Spleen (tissue), 11 donors: Measurements from ENCODE around the gene DNAAF9. TPM values are rescaled to one million over a fixed set of nuclear protein-coding genes. Genes with fewer than 3 reads are reported as not detected.

Experiments
- DNase-seq: peaks from one replicate; pipeline ENCODE4 v3.0.0-alpha.2; 2020
- H3K27ac ChIP-seq, 8 donors: fragments of 200-600 bp; sonication (generic) in 7 of 8; 1 replicate in 4 of 8; 2 replicates in 4 of 8; pipeline versions ENCODE4 v1.5.0 to v1.8.0; 2016 to 2021; ENCODE audit warnings: inconsistent platforms in 4 of 8, mild to moderate bottlenecking in 4 of 8, moderate library complexity in 1 of 8
- H3K27me3 ChIP-seq, 7 donors: fragments of 200-600 bp; sonication (generic) in 6 of 7; replicated peaks in 1 of 7; 1 replicate in 4 of 7; 2 replicates in 3 of 7; pipeline versions ENCODE4 v1.5.0 to v1.8.0; 2016 to 2021; ENCODE audit warnings: inconsistent platforms in 3 of 7, mild to moderate bottlenecking in 1 of 7
- H3K36me3 ChIP-seq, 6 donors: fragments of 200-600 bp; sonication (generic) in 5 of 6; 1 replicate in 4 of 6; 2 replicates in 2 of 6; pipeline versions ENCODE4 v1.5.0 to v1.8.0; 2016 to 2021; ENCODE audit warnings: inconsistent platforms in 2 of 6
- H3K4me1 ChIP-seq, 6 donors: fragments of 200-600 bp; sonication (generic) in 5 of 6; 1 replicate in 3 of 6; 2 replicates in 3 of 6; pipeline versions ENCODE4 v1.5.0 to v1.8.0; 2016 to 2021; ENCODE audit warnings: inconsistent platforms in 3 of 6
- H3K4me3 ChIP-seq, 8 donors: fragments of 200-600 bp; sonication (generic) in 7 of 8; 1 replicate in 4 of 8; 2 replicates in 4 of 8; pipeline versions ENCODE4 v1.5.0 to v1.8.0; 2016 to 2021; ENCODE audit warnings: inconsistent platforms in 4 of 8, mild to moderate bottlenecking in 4 of 8, moderate library complexity in 2 of 8
- H3K9me3 ChIP-seq, 8 donors: fragments of 200-600 bp; sonication (generic) in 7 of 8; 1 replicate in 4 of 8; 2 replicates in 4 of 8; pipeline versions ENCODE4 v1.5.0 to v1.8.0; 2016 to 2021; ENCODE audit warnings: inconsistent platforms in 4 of 8
- POLR2A ChIP-seq, 3 donors: fragments of 450-650 bp; IDR thresholded peaks; one replicate each; pipeline ENCODE4 v1.5.1; 2017; ENCODE audit warnings: antibody characterized with exemption in 3 of 3, mild to moderate bottlenecking in 1 of 3
- POLR2AphosphoS5 ChIP-seq, 3 donors: sonication (generic); formaldehyde crosslinking; IDR thresholded peaks; one replicate each; pipeline ENCODE4 v1.5.1; 2017; ENCODE audit warnings: antibody characterized with exemption in 3 of 3
- WGBS, 5 donors: extraction: QIAGEN DNeasy Blood & Tissue Kit in 3 of 5; methylation state at CpG; one replicate each; pipeline versions ENCODE4 v1.1.5 to v1.1.7; 2013 to 2018; 5-methylcytosine and 5-hydroxymethylcytosine counted together
- intact Hi-C: fragments of 100-400 bp; cut with DNase I; formaldehyde crosslinking; loops from one replicate; pipeline ENCODE4 v1.15.0; 2023; ENCODE audit warnings: low total_unique reads
- polyA plus RNA-seq, 3 donors: library from polyadenylated mRNA; stranded (reverse); fragments of 200-250 nt; gene quantifications; one replicate each; pipeline ENCODE4 v1.2.1, GENCODE V29; 2013
- small RNA-seq, 4 donors: library from RNA; depleted of rRNA; stranded (forward); fragments of <200 nt; gene quantifications; one replicate each; pipeline ENCODE3, GENCODE V24; 2016
- total RNA-seq, 7 donors: library from RNA; depleted of rRNA in 3 of 7; stranded (reverse); fragments of >200 nt in 3 of 7; fragmentation: NEBNext Ultra II Directional in 4 of 7; extraction: Animal tissue kit (Norgen Biotek cat#: 25700) in 4 of 7; gene quantifications; one replicate each; pipeline versions ENCODE4 v1.1.0 to v1.2.1, GENCODE V29; 2016 to 2021
- TF ChIP-seq, protein P1 (sequence below), 11 experiments: fragments of 200-600 bp in 7 of 11; fragments of 450-650 bp in 4 of 11; sonication (generic) in 4 of 11; IDR thresholded peaks in 8 of 11; conservative IDR thresholded peaks in 3 of 11; 1 replicate in 7 of 11; 2 replicates in 4 of 11; pipeline versions ENCODE4 v1.4.0 to v1.8.0; 2016 to 2021; ENCODE audit warnings: antibody characterized with exemption in 11 of 11, inconsistent platforms in 4 of 11, mild to moderate bottlenecking in 1 of 11
- donor health status: healthy with polysubstance abuse.
- donor health status: DM: no; HTN: no; CAD: no; lungs with moderate emphysema.
- donor health status: DM: no; HTN: no; CAD: no.
- donor health status: Bipolar disorder and iron deficiency.
- donor health status: healthy.
- donor health status: DM: no; HTN: no; CAD: no.
- donor health status: DM: yes; HTN: yes; CAD: no.

DNAAF9 gene
- total and polyA plus RNA-seq, 10 donors, result 1.8 to 21.4 (median 16.4) TPM

DNA sequence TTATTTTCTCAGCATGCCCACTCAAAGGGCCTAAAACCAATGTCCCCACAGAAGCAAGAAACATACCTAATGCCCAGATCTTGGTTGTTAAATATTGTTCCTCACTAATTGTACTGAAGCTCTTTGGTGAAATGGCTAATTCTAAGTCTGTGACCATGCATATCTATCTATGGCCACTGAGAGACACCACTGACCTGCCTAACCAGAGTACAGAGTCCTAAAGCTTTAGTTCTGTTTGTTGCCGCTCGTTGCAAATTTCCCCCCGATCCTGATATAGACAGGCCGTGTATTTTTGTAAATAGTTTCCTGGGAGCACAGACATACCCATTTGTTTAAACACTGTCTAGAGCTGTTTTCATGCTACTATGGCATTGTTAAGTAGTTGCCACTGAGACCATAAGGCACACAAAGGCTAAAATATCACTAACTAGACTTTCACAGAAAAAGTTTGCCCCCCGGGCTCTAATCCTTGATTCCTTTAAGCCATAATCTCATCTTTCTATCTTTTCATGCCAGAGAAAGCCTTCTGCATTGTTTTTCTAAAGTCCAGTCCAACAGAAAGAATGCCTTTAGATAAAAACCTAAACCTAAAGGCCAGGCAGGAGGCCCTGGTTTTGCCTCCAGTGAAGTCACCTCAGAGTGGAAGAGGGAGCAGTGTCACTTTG lies 48.7 kb downstream of the DNAAF9 start:
- no peak overlapping the region for H3K27ac ChIP-seq
- peaks cover 0 to 82% (median 5%) of the 10 kb centered on the region in 6 donors for H3K36me3 ChIP-seq
- no peaks in the 10 kb centered on the region for H3K27me3 ChIP-seq
- H3K4me3 ChIP-seq, result no peak overlapping the region
- no peak for DNase-seq
- TF ChIP-seq POLR2A (IDR thresholded peaks at IDR 0.05) (no peak), POLR2AphosphoS5 (IDR thresholded peaks at IDR 0.05) (no peak)
- TF ChIP-seq, protein P1, sequence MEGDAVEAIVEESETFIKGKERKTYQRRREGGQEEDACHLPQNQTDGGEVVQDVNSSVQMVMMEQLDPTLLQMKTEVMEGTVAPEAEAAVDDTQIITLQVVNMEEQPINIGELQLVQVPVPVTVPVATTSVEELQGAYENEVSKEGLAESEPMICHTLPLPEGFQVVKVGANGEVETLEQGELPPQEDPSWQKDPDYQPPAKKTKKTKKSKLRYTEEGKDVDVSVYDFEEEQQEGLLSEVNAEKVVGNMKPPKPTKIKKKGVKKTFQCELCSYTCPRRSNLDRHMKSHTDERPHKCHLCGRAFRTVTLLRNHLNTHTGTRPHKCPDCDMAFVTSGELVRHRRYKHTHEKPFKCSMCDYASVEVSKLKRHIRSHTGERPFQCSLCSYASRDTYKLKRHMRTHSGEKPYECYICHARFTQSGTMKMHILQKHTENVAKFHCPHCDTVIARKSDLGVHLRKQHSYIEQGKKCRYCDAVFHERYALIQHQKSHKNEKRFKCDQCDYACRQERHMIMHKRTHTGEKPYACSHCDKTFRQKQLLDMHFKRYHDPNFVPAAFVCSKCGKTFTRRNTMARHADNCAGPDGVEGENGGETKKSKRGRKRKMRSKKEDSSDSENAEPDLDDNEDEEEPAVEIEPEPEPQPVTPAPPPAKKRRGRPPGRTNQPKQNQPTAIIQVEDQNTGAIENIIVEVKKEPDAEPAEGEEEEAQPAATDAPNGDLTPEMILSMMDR (IDR thresholded peaks at IDR 0.05 in 8 of 11, conservative IDR thresholded peaks at IDR 0.05 in 3 of 11), result no peak
- no peaks in the 10 kb centered on the region for H3K9me3 ChIP-seq
- 88 to 96% (median 91%) methylated on average over 5 of the region's 5 CpGs for WGBS, 5 donors
- intact Hi-C loops, result no loop called here
- H3K4me1 ChIP-seq, result no peaks in the 10 kb centered on the region

Small RNAs within 50 kb of the gene (small RNA-seq; reads per million reads assigned to genes)
- gene RF00012, result 0 reads per million in 4 donors
- gene RNU6-1019P, result 0 reads per million in 4 donors

Other genes with a start within 250 kb of the DNAAF9 start
- 10 to 100 TPM; 17.0 to 22.6 (median 18.5) TPM for gene FASTKD5, start 247.8 kb downstream of the DNAAF9 start, total RNA-seq
- 10 to 100 TPM in 1 of 3 donors, 1 to 10 TPM in 2; 8.4 to 11.1 (median 9.0) TPM for gene FASTKD5, start 247.8 kb downstream of the DNAAF9 start, polyA plus RNA-seq
- 1 to 10 TPM; 5.9 to 8.1 (median 7.3) TPM for gene UBOX5, start 247.8 kb downstream of the DNAAF9 start, total RNA-seq
- 1 to 10 TPM; 2.4 to 4.0 (median 2.9) TPM for gene UBOX5, start 247.8 kb downstream of the DNAAF9 start, polyA plus RNA-seq
- 1 to 10 TPM; 1.4 to 5.5 (median 2.3) TPM for gene LZTS3, start 234.1 kb downstream of the DNAAF9 start, total RNA-seq
- 1 to 10 TPM in 1 of 3 donors, under 1 TPM in 2; 0.64 to 1.6 (median 0.96) TPM for gene LZTS3, start 234.1 kb downstream of the DNAAF9 start, polyA plus RNA-seq
- 10 to 100 TPM; 38.2 to 53.7 (median 48.2) TPM for gene DDRGK1, start 203.0 kb downstream of the DNAAF9 start, total RNA-seq
- gene DDRGK1, start 203.0 kb downstream of the DNAAF9 start, polyA plus RNA-seq, result 10 to 100 TPM; 25.6 to 37.3 (median 28.1) TPM
- 10 to 100 TPM; 26.1 to 54.8 (median 38.1) TPM for gene ITPA, start 198.2 kb downstream of the DNAAF9 start, total RNA-seq
- gene ITPA, start 198.2 kb downstream of the DNAAF9 start, polyA plus RNA-seq, result 100 to 1,000 TPM; 111 to 173 (median 165) TPM
- 1 to 10 TPM in 2 of 7 donors, under 1 TPM in 5; 0.52 to 1.6 (median 0.67) TPM for gene SLC4A11, start 168.5 kb downstream of the DNAAF9 start, total RNA-seq
- 1 to 10 TPM in 2 of 3 donors, under 1 TPM in 1; 0.93 to 1.4 (median 1.1) TPM for gene SLC4A11, start 168.5 kb downstream of the DNAAF9 start, polyA plus RNA-seq
- 10 to 100 TPM; 24.6 to 49.9 (median 31.1) TPM for gene ATRN, start 63.3 kb upstream of the DNAAF9 start, total RNA-seq
- gene ATRN, start 63.3 kb upstream of the DNAAF9 start, polyA plus RNA-seq, result 1 to 10 TPM; 1.8 to 2.9 (median 2.0) TPM